GM12878 (cell line): ENCODE results near the gene SYCE1L. TPM values are rescaled to one million over a fixed set of nuclear protein-coding genes. Genes with fewer than 3 reads are reported as not detected.
A peak's percentile ranks its signal among the peaks of the same experiment; 100 is the strongest.

Source experiments
- ATAC-seq: fragments of 200-7000 bp; cut with Tn5 transposase; 3 replicates; pipeline ENCODE4 v1.9.1; 2020; ENCODE audit warnings: mild to moderate bottlenecking, moderate library complexity
- BruUV-seq: library from RNA; stranded (reverse); fragments of 400-500 nt; replicated peaks from 2 replicates; lab custom pipeline; 2021; lab: Mats Ljungman, UMichigan
- CTCF ChIA-PET: fragments of 300-600 bp; sonication (Branson Sonifier 250); formaldehyde crosslinking; extraction: SDS; loops from one replicate; lab custom pipeline; 2021; ENCODE audit warnings: inconsistent platforms; lab: Yijun Ruan, JAX
- POLR2A ChIA-PET: fragments of 350-600 bp; formaldehyde crosslinking; extraction: SDS; loops from one replicate; lab custom pipeline; 2021; ENCODE audit warnings: inconsistent platforms; lab: Charles Lee
- RAD21 ChIA-PET: fragments of 300-600 bp; sonication (Branson Sonifier 250); formaldehyde crosslinking; loops from one replicate; lab custom pipeline; 2023; ENCODE audit warnings: antibody characterized with exemption; ENCODE audit not compliant: unreplicated experiment; lab: Charles Lee
- SMC1A ChIA-PET: fragments of 300-600 bp; sonication (Branson Sonifier 250); formaldehyde crosslinking; loops from one replicate; lab custom pipeline; 2023; ENCODE audit not compliant: unreplicated experiment, uncharacterized antibody; lab: Charles Lee
- DNase-seq: peaks from one replicate; pipeline ENCODE4 v3.0.0-alpha.2; 2011; ENCODE audit warnings: low read depth, low spot score
- FAIRE-seq: peaks from 3 replicates; lab custom pipeline; 2011; peaks lifted over from hg19 to GRCh38; lab: Jason Lieb, UNC
- H2AFZ ChIP-seq: 2 replicates; pipeline ENCODE4 v1.6.0; 2011; ENCODE audit warnings: low read depth, low read length, control low read depth; ENCODE audit not compliant: control insufficient read depth
- H3K27ac ChIP-seq: 2 replicates; pipeline ENCODE4 v1.5.1; 2011; ENCODE audit warnings: control low read depth; ENCODE audit not compliant: control insufficient read depth, insufficient read depth
- H3K27me3 ChIP-seq, 2 experiments: replicated peaks in 1 of 2; 2 replicates each; pipeline versions ENCODE4 v1.6.0 to v1.6.1; 2011; ENCODE audit warnings: low read length in 1 of 2; ENCODE audit not compliant: control insufficient read depth in 2 of 2, insufficient read depth in 2 of 2
- H3K36me3 ChIP-seq, 2 experiments: 2 replicates each; pipeline ENCODE4 v1.5.1; 2011; ENCODE audit warnings: low read length in 1 of 2; ENCODE audit not compliant: control insufficient read depth in 2 of 2, insufficient read depth in 2 of 2
- H3K4me1 ChIP-seq: 2 replicates; pipeline ENCODE4 v1.6.1; 2011; ENCODE audit warnings: mild to moderate bottlenecking, low read length, moderate library complexity, mixed read lengths; ENCODE audit not compliant: control insufficient read depth, insufficient read depth
- H3K4me2 ChIP-seq: 2 replicates; pipeline ENCODE4 v1.6.0; 2011; ENCODE audit warnings: control low read depth; ENCODE audit not compliant: control insufficient read depth, insufficient read depth
- H3K4me3 ChIP-seq: fragments of 200-600 bp; sonication (generic); 2 replicates; pipeline ENCODE4 v1.5.1; 2016
- H3K79me2 ChIP-seq: 2 replicates; pipeline ENCODE4 v1.6.0; 2011; ENCODE audit warnings: low read length; ENCODE audit not compliant: control insufficient read depth, insufficient read depth
- H3K9ac ChIP-seq: 2 replicates; pipeline ENCODE4 v1.8.0; 2011; ENCODE audit warnings: low read length, control low read depth, mixed read lengths; ENCODE audit not compliant: control insufficient read depth, insufficient read depth
- H3K9me3 ChIP-seq: replicated peaks from 3 replicates; pipeline ENCODE4 v1.5.1; 2011; ENCODE audit warnings: mild to moderate bottlenecking, low read length; ENCODE audit not compliant: control insufficient read depth, insufficient read depth
- H4K20me1 ChIP-seq: 2 replicates; pipeline ENCODE4 v1.6.0; 2011; ENCODE audit not compliant: control insufficient read depth, insufficient read depth
- NKRF ChIP-seq: fragments of 450-650 bp; conservative IDR thresholded peaks from 2 replicates; pipeline ENCODE4 v1.6.1; 2017; ENCODE audit warnings: mild to moderate bottlenecking, moderate library complexity
- RB1 ChIP-seq: fragments of 450-650 bp; formaldehyde crosslinking; IDR thresholded peaks from 2 replicates; pipeline ENCODE4 v1.6.1; 2017; ENCODE audit warnings: mild to moderate bottlenecking, borderline replicate concordance
- TARDBP ChIP-seq: IDR thresholded peaks from 2 replicates; pipeline ENCODE4 v1.6.1; 2016; ENCODE audit warnings: borderline replicate concordance
- ZNF687 ChIP-seq: fragments of 450-650 bp; IDR thresholded peaks from 2 replicates; pipeline ENCODE4 v1.6.1; 2017; ENCODE audit warnings: mild to moderate bottlenecking, moderate library complexity
- WGBS: methylation state at CpG from one replicate; pipeline ENCODE4 v1.1.6; 2016; ENCODE audit warnings: low lambda C conversion rate; ENCODE audit not compliant: insufficient replicate concordance, insufficient coverage; ENCODE audit errors: missing lambda C conversion rate; 5-methylcytosine and 5-hydroxymethylcytosine counted together
- in situ Hi-C: fragments of 300-500 bp; cut with MboI; formaldehyde crosslinking; loops from 9 replicates; pipeline ENCODE4 v1.14.3; 2018; ENCODE audit warnings: mixed read lengths
- intact Hi-C: fragments of 100-400 bp; cut with micrococcal nuclease; formaldehyde crosslinking; loops from one replicate; pipeline ENCODE4 v1.14.2; 2022; ENCODE audit not compliant: unreplicated experiment
- polyA plus RNA-seq, 11 experiments: library from polyadenylated mRNA; depleted of rRNA in 4 of 11; unstranded in 6 of 11; stranded (reverse) in 5 of 11; fragments of >200 nt; fragmentation: Nextera tagmentation in 4 of 11; fragmentation: Illumina TruSeq in 1 of 11; extraction: Ambion mirVana in 4 of 11; extraction: Trizol in 1 of 11; gene quantifications; 1 replicate in 1 of 11; 2 replicates in 10 of 11; pipeline versions ENCODE4 v1.2.1 to v1.2.3, GENCODE V29; 2011 to 2016; ENCODE audit warnings: inconsistent platforms in 2 of 11, missing spikeins in 2 of 11, low read depth in 1 of 11
- total RNA-seq, 4 experiments: library from RNA; depleted of rRNA in 3 of 4; stranded (reverse); fragments of >200 nt in 3 of 4; fragmentation: Illumina TruSeq in 1 of 4; extraction: Trizol in 1 of 4; gene quantifications; 2 replicates each; pipeline versions ENCODE4 v1.2.1 to v1.2.3, GENCODE V29; 2013 to 2021

The SYCE1L gene
- total and polyA plus RNA-seq, 10 of the 15 experiments (the other 5 are each of a cell fraction or from before 2014, with no cell fraction given): 0.35 to 4.6 (median 0.91) TPM; not detected in 5

- H3K4me1 ChIP-seq: no peaks in the 10 kb centered on the region; the same call in 1 of the 2 replicates
- H2AFZ ChIP-seq: peak overlapping the region; percentile 100
- FAIRE-seq: no peak
- H3K4me2 ChIP-seq: peak overlapping the region; percentile 79
- in situ Hi-C loops (loop anchor here (5.0 to 25.0 kb wide), 2 partner anchors 1543 to 1728 kb away; partner anchors contain the start of genes KARS1, TERF2IP and TMEM170A), intact Hi-C loops (loop anchor here (10.0 kb wide), 1 partner anchor 1535 kb away; no protein-coding TSS in a partner anchor)
- DNase-seq: no peak
- peak overlapping the region; percentile 99 for H3K9ac ChIP-seq
- H3K27me3 ChIP-seq: no peaks in the 10 kb centered on the region
- peaks cover 4 to 9% of the 10 kb centered on the region in 2 experiments for H3K36me3 ChIP-seq
- TF ChIP-seq NKRF (0 out of 2 replicates have a peak, but pooled peaks have one; percentile 69), RB1 (no peak), ZNF687 (no peak), TARDBP (0 out of 2 replicates have a peak, but pooled peaks have one; percentile 32)
- SMC1A ChIA-PET: no interaction called here
- H3K4me3 ChIP-seq: peak overlapping the region; percentile 99
- H3K9me3 ChIP-seq: no peaks in the 10 kb centered on the region
- WGBS: under 1% methylated on average over 19 of the region's 19 CpGs
- POLR2A ChIA-PET: interaction anchor here (1.6 kb wide), 1 partner anchor 22 kb away, joined by 4 read pairs; no protein-coding TSS in a partner anchor
- no peaks in the 10 kb centered on the region for H4K20me1 ChIP-seq
- TSS peak; percentile 95 for BruUV-seq
- peaks cover 29% of the 10 kb centered on the region for H3K79me2 ChIP-seq
- RAD21 ChIA-PET: no interaction called here
- peak overlapping the region; percentile 87 for H3K27ac ChIP-seq
- CTCF ChIA-PET: no interaction called here
- ATAC-seq: no peak; the same call in 2 of the 3 replicates
These were observed 9.1 kb upstream of the SYCE1L start for GRCh38 chr16:77190190-77190477.
